RCC 7860 (cell line): ENCODE results near the gene SIAE.

ENCODE experiments used
- DNase-seq: peaks from one replicate; pipeline ENCODE4 v3.0.0-alpha.2; 2015; ENCODE audit warnings: low spot score
- FAIRE-seq: peaks from 2 replicates; lab custom pipeline; 2012; peaks lifted over from hg19 to GRCh38; lab: Jason Lieb, UNC

SIAE gene, protein sequence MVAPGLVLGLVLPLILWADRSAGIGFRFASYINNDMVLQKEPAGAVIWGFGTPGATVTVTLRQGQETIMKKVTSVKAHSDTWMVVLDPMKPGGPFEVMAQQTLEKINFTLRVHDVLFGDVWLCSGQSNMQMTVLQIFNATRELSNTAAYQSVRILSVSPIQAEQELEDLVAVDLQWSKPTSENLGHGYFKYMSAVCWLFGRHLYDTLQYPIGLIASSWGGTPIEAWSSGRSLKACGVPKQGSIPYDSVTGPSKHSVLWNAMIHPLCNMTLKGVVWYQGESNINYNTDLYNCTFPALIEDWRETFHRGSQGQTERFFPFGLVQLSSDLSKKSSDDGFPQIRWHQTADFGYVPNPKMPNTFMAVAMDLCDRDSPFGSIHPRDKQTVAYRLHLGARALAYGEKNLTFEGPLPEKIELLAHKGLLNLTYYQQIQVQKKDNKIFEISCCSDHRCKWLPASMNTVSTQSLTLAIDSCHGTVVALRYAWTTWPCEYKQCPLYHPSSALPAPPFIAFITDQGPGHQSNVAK

DNA sequence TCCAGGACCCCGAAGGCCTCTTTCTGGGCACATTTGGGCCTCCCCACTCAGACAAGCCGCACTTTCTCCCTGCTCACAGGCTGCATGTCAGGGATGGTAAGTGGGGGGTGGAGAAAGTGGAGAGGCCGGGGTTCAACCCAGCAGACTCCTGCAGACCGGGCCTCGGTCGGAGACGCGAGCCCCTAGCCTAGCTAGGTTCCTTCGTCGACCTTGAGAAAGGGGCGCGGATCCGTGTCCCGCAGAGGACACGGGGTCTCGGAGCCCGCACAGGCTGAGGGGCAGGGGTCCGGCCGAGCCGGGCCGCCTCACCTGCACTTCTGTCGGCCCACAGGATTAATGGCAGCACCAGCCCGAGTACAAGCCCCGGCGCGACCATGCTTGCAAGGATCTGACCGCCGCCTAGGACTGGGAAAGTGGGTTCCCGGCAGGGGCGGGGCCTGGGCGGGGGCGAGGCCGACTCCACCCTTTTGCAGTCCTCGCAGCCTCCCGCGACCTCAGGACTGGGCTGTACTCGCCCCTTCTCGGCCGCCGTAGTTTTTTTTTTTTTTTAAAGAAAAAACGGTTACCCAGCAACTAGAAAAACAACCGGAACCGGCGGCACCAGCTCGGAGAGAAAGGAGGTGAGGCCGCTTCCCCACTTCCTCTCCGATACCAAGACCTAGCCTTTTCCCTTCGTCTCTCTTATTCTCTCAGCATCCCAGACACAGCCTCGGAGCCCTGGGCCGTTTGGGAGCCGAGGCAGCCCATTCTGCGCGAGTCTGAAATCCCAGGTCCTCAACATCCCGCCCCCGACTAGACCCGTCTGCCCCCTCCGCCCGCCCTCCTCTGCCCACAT, at the start of gene SIAE, which contains the start of gene SPA17:
TSS of gene SIAE (minus strand) at position 407 of the 835 bp plus-strand sequence. CDS start at position 376, 31 bp downstream.
TSS of gene SPA17 (plus strand) at position 572 of the 835 bp plus-strand sequence. CDS start 1,361 bp downstream, outside the sequence.
- FAIRE-seq: peak; percentile 49
- DNase-seq: peak; percentile 84

DNA sequence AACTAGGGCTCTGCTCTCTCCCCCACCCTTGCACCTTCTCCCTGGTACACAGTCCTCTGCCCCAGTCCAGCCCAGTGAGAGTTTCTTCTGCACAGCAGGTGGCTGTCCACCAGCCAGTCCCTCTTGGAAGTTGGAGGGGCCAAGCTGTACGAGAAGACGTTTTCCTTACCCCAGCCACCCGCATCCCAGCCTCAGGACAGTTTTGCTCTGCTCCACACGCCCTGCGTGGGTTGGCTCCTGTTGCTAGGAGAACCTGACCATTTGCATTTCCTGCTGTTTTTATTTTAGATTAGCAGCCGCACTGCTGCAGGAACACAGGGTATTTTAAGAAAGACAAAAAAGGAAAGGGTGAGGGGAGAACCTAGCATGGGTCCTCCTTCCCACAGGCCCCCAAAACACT, 48.6 kb upstream of the SIAE start:
- no peak for DNase-seq
- no peak for FAIRE-seq

DNA sequence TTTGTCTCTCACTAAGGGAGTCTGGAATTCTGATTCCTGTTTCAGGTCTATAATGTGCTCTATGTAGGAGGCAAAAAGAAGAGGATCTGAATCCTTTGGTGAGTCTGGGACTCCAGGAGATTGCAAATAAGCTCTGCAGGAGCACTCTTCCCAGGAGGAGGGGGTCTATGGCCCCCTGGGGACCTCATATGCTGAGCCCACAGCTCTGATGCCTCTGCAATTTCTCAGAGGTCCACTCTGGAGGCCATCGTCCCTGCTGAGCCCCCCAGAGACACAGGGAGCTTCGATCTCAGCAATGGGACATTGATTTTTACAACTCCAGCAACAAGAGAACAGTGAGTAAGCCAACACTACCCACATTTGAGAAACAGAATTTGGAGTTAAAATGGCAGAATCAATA, 46.0 kb upstream of the SIAE start:
- FAIRE-seq (no peak), DNase-seq (no peak)

DNA sequence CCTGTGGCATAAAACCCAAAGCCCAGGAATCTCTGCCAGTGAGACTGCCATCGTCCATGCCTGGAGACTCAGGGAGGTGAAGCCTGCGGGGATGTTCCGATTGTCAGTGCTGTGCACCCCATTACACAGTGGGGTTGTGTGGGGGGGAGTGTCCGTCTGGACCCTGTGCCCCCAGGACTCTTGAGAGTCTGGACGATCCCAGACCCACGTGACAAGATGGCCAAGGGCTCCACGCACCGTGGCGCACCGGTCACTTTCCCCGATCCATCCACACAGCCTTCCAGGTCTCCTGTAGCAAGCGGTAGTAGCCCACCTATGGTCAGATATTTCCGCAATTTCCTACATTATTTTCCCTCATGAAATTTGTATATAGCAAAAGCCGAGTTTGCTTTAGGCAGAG, 45.3 kb upstream of the SIAE start:
- FAIRE-seq: no peak
- no peak for DNase-seq

DNA sequence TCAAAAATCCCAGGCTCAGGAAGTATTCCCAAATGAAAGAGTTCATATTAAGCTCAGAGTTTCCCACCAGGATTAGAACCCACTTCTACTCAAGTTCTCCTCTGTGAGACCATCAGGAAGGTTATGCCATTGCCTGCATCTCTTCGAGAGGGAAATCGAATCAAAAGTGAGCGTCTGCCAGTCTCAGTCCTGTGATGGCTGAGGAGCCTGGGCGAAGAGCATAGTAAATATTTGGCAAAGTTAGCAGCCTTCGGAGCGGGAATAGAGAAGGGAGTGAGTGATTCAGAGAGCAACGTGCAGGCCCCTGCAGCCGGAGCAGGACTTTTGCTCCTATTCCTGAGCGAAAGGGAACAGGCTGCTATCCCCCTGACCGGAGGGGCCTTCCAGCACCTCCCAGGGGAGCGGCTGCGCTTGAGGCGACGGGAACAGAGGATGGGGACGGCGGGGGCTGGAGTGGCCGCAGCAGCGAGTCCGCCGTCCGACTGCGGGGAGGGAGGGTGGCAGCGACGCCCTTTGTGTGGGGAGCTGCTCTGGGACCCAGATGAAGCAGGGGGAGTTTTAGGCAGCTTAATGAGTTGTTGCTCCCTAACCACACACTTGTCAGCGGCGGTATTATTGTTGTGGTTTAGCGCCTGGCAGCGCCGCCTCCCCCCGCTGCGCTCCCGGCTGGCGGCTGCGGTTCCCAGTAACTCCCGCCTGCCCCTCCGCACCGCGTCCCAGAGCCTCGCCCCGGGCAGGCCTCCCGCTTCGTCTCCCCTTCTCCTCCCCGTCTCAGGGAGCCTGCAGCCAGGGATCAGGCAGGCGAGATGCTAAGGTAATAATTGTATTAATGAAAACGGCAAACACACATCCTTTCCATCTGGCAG, 44.5 kb upstream of the SIAE start:
- DNase-seq (no peak), FAIRE-seq (no peak)

DNA sequence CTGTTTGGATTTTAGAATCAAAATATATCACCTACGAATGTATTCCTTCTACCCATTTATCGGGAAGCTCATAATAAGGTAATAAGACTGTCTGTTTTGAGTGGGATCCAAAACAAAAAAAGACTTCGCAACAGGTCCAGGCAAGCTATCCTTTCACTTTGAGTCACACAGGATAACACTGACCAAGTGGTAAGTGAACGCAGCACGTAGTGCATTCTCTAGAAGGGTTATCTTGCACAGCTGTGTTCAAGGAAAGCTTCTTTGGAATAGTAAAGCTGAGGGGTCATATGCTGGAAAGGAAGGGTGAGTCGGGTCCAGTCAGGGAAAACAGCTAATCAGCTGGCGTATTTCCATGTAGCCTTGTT, 43.9 kb upstream of the SIAE start:
- FAIRE-seq (no peak), DNase-seq (no peak)

DNA sequence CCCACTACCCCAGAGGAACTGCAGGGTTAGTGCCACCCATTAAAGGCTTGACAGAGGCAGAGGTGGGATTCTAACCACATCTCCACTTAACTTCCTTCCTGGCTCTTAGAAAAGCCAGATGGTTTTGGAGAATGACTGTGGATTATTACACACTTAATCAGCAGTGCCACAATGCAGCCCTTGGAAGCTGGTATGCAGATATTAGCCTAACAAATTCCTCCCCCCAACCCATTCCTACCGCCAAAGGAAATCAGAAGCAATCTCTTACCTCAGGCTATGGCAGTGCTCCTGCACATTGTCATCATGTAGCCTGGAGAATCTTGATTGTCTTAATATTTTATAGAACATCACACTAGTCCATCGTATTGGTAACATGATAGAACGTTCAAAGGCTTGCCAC, 43.1 kb upstream of the SIAE start:
- FAIRE-seq (no peak), DNase-seq (no peak)

DNA sequence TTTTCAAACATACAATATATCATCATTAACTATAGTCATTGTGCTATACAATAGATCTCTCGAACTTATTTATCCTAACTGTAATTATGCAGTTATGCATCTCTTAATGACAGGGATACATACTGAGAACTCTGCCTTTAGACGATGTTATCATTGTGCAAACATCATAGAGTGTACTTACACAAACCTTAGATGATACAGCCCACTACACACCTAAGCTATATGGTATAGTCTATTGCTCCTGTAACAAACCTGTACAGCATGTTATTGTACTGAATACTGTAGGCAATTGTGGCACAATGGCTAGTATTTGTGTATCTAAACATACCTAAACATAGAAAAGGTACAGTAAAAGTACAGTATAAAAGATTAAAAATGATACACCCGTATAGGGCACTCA, 38.9 kb upstream of the SIAE start:
- FAIRE-seq: no peak

DNA sequence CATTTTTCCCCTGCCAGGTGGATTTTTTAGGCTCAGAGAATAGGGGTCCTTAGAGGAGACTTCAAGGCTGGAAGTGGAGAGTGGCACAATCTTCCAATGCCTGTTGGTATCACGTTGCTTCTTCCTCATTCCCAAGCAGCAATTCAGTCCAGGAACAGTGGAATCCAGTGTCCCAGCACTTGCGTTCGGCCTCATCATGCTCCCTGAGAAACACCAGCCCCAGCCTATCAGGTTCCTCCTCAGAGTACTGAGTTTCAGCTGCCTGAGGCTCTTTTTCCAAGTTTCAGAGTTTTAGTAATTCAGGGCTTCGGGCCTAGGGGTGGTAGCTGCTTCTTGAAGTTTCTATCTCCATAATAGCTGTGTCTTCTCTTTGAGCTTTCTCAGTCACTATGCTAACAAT, 34.3 kb upstream of the SIAE start:
- FAIRE-seq (no peak), DNase-seq (no peak)

More for the DNA sequence above, 38.9 kb upstream of the SIAE start:
- no peak for DNase-seq

DNA sequence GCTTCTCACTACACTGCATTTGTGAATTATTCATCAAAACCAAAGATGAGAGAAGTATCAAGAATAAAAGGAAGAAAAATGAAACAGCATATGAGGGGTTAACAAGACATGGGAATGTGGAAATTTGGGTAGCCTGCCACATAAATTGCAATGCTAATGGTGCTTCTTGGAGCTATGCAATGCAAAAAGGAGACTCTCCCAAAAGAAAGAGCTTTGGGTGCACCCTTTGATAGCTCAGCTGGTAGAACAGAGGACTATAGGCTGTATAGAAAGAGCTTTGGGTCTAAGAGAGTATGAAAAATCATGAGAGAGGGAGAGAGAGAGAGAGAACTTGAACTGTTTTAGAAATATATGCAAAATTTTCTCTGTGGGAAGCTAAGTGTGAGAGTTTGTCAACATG, 26.5 kb upstream of the SIAE start:
- DNase-seq: no peak
- no peak for FAIRE-seq

DNA sequence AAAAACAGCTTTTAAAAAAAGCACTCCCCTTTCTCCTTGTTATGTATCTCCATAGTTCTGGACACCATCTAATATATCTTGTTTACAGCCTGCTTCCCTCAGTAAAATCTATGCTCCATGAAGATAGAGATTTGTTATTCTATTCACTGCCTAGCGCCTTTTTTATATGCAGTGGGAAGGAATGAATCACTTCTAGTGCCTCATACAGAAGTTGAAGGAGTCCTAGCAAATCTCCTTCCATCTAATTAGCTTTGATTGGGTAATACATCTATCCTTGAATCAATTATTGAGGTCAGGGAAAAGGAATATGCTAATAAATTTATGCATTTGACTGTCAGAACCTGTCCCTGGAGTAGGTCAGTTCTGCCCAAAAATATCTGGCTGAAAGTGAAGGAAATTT, 26.0 kb upstream of the SIAE start:
- no peak for FAIRE-seq
- no peak for DNase-seq

DNA sequence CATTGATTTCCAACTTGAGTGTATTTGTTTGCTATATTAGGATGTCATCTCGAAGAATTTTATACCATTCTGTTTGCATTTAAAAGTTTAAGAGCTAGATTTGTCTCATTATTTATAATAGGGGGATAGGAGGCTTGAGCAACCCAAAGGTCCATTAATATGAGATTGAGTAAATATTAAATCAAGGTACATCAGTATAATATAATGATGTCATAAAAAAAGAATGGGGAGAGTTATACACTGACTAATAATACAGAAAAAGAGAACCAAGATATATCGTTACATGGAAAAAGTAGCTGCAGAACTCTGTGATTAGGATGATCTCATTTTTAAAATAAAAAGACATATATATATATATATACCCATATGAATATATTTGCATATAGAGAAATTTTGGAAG, 19.6 kb upstream of the SIAE start:
- FAIRE-seq: no peak

DNA sequence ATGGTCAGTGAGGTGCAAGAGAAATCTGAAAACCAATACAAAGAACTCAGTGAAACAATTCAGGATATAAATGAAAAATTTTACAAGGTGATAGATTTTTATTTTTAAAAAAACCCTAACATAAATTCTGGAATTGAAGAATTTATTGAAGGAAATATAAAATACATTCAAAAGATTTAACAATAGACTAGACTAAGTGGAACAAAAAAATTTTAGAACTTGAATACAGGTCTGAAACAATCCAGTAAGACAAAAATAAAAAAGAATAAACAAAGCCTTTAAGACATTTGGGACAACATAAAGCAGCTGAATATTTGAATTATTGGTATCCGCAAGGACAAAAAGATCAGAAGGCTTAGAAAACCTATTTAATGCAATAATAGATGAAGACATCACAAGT, 8.9 kb upstream of the SIAE start:
- FAIRE-seq: no peak
- no peak for DNase-seq

More for the DNA sequence above, 19.6 kb upstream of the SIAE start:
- DNase-seq: no peak

DNA sequence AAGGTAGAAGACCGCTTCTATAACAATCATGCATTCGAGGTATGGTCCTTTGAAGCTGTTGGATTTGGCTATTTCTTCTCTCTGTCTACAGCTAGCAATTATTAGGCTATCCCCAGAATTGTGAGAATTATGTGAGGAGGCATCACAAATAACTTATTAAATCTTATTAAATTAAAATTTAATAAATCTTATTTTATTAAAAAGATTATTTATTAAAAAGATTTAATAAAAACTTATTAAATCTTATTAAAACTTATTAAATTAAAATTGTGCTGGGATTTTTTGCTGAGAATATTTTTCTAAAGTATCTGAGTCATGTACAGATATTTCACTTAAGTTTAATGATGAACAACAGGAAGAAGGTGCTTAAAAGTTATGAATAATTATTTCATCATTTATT, 7.9 kb upstream of the SIAE start:
- peak; percentile 51 for FAIRE-seq

DNA sequence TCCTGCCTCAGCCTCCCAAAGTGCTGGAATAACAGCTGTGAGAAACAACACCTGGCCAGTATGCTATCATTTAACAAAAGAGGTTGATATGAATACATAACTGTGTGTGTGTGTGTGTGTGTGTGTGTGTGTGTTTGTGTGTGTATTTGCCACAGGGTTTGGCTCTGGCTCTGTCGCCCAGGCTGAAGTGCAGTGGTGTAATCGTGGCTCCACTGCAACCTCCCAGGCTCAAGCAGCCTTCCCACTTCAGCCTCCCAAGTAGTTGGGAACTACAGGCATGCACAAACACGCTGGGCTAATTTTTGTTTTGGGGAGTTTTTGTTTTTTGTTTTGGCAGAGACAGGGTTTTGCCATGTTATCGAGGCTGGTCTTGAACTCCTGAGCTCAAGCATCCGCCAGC, 4.9 kb upstream of the SIAE start:
- DNase-seq (no peak), FAIRE-seq (no peak)

More for the DNA sequence above, 7.9 kb upstream of the SIAE start:
- no peak for DNase-seq

DNA sequence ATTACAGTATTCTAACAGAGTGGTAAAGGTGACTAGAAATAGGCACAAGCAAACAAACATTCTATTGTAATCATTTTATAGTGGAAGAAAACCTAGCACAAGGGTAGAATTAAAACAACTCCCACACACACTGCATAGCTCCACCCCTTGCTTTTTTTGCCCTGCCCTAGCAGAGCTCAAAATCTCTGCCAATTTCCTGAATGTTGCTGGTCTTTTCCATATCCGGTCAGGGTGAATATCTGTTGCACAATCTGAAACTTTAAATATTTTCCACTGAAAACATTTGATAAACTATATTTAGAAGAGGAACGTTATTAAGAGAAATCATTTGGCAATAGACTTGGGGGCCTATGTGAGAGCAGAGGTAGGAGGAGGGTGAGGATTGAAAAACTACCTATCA, 2.8 kb upstream of the SIAE start:
- FAIRE-seq: no peak
- no peak for DNase-seq

DNA sequence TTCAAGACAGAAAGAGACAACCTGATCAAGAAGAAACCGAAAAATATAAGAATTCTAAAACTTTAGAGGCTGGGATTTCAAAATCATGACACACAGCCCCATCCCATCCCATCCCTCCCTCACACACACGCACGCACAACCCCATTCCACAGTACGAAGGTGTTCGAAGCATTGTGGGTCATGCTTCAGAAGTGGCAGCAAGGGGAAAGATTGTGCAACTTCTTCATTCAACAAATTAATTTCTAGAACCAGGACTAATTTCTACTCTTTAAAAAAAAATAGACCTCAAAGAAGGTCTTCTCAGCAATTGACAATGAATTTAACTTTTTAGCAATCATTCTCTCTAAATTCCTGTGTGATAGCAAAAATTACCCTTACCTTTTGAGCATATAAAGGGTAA, 1.0 kb upstream of the SIAE start:
- DNase-seq: no peak
- no peak for FAIRE-seq

DNA sequence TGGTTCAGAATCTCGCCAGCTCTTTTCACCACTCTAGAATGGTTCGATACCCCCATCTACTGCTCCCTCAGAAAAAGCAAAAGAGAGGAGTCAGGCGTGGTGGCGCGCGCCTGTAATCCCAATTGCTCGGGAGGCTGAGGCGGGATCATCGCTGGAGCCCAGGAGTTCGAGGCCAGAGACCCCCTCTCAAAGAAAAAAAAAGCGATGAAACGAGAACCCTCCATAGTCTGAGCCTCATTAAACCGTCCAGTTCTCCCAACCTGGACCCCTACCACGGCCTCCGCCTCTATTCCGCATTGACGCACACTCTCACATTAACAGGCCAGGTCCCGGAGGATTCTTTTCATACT, 604 bp upstream of the SIAE start:
- DNase-seq (no peak), FAIRE-seq (no peak)

DNA sequence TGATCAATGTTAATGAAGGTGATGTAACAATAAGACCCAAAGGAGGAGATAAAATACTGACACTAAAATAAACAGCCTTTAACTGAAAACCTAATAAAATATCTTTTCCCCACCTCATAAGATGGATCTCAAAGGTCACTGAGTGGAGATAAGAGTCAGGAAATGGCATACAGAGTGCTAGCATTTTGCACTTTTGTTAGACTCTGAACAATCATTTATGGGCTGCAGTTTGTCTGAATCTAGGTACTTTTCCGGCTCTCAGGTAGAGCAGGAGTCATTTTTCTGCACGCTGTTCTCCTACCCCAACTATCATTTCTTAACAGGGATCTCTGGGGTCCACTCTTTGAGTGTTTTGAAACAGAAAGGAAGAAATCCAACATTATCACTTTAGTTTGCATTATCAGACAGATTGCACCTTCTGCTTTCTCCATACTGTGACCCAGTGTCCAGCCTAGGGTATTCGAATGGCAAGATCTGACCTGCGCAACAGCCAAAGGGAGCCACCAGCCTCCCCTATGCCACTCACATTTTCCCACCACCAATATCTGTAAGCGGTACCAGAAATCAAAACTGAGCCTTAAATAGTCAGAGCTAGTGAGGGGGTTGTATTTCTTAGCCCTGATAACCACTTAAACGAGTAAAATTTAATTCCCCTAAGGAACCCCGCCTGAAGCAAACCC, 863 bp downstream of the SIAE start:
- no peak for FAIRE-seq
- DNase-seq: no peak

DNA sequence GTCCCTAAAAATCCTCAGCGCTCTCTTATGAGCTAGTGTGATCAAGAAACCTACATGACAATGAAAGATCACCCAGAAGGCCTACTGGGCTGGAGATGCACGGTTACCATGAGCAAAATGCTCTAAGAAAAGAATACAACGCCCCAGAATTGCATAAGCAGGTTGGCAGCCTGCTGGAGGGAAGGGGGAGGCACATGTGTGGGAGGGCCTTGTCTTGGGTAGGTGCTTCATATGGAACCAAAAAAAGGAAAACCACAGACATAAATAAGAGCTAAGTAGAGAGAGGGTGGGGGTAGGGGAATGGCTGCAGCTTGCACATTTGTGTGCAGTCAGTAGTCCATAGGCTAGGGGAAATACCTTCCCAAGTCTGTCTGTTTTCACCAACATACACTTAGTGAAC, 2.8 kb downstream of the SIAE start:
- FAIRE-seq (no peak), DNase-seq (no peak)
